Measurements from ENCODE around the gene TPRG1L.

Gene TPRG1L

DNA sequence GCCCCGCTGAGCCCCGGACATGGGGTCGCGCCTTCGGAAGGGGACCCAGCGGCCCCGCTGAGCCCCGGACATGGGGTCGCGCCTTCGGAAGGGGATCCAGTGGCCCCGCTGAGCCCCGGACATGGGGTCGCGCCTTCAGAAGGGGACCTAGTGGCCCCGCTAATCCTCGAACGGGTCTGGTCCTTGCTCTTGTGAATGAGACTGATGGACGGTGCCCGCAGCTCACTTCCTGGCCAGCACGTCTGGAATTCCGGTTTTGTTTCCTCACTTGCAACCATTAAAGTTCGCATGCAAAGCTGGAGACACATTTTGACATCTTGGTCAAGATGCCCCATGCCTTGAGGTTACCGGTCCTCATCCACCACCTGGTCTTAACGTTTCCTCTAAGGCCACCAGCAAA, 19.5 kb downstream of the TPRG1L start:
- TF ChIP-seq CTCF (IDR thresholded peaks at IDR 0.05; ENCODE audit: low read depth, low read length, missing control alignments): no peak
- no peak for DNase-seq (ENCODE audit: extremely low read depth, low read depth)
- H3K4me3 ChIP-seq (replicated peaks; ENCODE audit: low read depth, low read length): no peak overlapping the region

- no peak overlapping the region for H3K4me3 ChIP-seq (replicated peaks; ENCODE audit: low read depth, low read length)
- DNase-seq (ENCODE audit: extremely low read depth, low read depth): no peak
- no peak for TF ChIP-seq CTCF (IDR thresholded peaks at IDR 0.05; ENCODE audit: low read depth, low read length, missing control alignments)
These were observed 20.4 kb downstream of the TPRG1L start for GRCh38 chr1:3645247-3645646.

- no peak for DNase-seq (ENCODE audit: extremely low read depth, low read depth)
- no peak for TF ChIP-seq CTCF (IDR thresholded peaks at IDR 0.05; ENCODE audit: low read depth, low read length, missing control alignments)
- no peak overlapping the region for H3K4me3 ChIP-seq (replicated peaks; ENCODE audit: low read depth, low read length)
These were observed 21.0 kb downstream of the TPRG1L start for GRCh38 chr1:3645666-3646355.

DNA sequence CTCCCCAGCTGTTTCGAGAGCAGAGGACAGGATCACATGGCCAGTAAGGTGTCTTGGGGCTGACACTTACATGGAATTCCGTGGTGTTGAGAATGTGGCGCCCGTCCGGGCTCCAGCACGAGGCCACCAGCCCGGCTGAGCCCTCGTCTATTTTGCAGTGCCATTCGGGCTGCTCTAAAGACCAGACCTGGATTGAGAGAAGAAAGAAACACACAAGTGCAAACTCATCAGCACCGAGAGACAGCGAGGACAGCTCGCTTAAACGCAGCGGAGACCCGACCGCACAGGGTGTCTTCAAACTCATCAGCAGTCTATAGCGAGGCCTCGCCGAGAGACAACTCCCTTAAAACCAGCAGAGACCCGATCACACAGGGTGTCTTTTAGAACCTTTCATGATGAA, 21.8 kb downstream of the TPRG1L start:
- no peak overlapping the region for H3K4me3 ChIP-seq (replicated peaks; ENCODE audit: low read depth, low read length)
- DNase-seq (ENCODE audit: extremely low read depth, low read depth): no peak
- TF ChIP-seq CTCF (IDR thresholded peaks at IDR 0.05; ENCODE audit: low read depth, low read length, missing control alignments): no peak

DNA sequence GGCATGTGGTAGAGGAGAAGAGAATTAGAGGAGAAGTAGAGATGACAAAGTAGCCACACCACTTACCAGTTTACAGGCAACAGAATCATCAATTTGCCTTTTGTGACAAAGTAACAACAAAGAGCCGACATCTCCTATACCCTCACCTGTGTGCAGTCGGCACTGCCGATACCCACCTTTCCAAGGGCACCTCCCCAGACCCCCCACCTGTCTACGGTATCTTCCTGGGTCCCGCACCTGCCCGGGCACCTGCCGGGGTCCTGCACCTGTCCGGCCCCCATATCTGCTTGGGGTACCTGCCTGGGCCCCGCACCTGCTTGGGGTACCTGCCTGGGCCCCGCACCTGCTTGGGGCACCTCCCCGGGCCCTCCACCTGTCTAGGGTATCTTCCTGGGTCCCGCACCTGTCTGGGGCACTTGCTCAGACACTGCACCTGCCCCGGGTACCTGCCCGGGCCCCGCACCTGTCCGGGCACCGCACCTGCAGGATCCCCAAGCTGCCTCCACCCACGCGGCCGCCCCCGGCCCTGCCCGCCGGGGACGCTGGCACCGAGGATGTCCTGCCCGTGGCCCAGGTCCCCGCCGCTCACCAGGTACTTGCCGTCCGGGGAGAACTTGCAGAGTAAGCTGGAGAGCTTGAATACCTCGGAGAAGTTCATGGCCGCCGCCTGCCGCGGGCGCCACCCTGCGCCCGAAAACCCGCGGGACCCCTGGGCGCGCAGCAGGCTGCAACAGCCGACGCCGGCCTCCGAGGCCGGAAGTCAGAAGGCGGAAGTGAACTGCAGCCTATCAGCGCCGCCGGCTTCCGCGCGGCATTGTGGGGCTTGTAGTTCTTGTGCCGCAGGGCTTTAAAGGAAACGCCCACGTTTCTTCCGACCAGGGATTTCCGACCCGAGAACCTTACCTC, 24.8 kb downstream of the TPRG1L start, which contains the start of gene WRAP73:
Gene WRAP73, minus strand, starts transcription at position 762 of the 906 bp plus-strand sequence. Its CDS starts 104 bp downstream, at position 658.
- DNase-seq (ENCODE audit: extremely low read depth, low read depth): peak; percentile 57
- peak within 1 kb of the TSS; percentile 87 for H3K4me3 ChIP-seq (replicated peaks; ENCODE audit: low read depth, low read length)
- peak; percentile 22 for TF ChIP-seq CTCF (IDR thresholded peaks at IDR 0.05; ENCODE audit: low read depth, low read length, missing control alignments)

DNA sequence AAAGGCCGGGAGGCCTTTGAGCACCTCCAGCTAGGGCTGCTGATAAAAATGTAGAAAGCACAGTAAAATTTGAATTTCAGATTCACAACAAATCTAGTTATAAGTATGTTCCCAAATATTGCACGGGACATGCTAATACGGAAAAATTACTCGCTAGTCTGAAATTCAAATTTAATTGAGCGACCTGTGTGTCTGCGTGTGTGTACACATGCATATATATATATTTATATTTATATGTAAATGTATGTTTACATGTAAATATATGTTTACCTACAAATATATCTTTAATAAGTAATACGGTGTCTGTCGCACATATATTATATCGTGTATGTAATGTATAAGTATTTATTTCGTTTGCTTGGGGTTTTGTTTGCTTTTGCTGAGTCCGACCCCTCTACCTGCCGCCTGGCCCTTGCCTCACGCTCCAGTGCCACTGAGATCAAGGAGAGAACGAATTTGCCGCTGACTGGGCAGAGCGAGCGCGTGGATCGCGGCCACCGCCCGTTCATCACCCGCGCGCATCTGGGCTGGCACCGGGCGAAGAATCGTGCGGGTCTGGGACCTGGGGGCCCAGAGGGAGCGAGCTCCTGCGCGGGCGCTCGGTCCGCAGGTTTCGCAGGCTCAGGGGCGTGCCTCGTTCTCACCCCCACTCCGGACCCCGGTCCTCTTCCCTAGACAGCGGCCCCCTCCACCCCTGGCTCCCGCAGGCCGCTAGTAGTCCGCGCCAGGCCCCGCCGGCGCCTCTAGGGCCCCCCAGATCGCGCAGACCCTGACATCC, 25.6 kb downstream of the TPRG1L start:
- no peak for TF ChIP-seq CTCF (IDR thresholded peaks at IDR 0.05; ENCODE audit: low read depth, low read length, missing control alignments)
- DNase-seq (ENCODE audit: extremely low read depth, low read depth): no peak
- peak overlapping the region; percentile 87; the same call in 1 of the 2 replicates for H3K4me3 ChIP-seq (replicated peaks; ENCODE audit: low read depth, low read length)

Data from HFF-Myc (cell line).